Measurements from ENCODE around the gene KCNK4.

KCNK4 gene

GRCh38 chr11:64331569-64332371, 40.7 kb downstream of the KCNK4 start:
- DNase-seq, result no peak

GRCh38 chr11:64333556-64333955, 42.5 kb downstream of the KCNK4 start:
- no peak for DNase-seq

GRCh38 chr11:64334764-64335735, 43.9 kb downstream of the KCNK4 start:
- no peak for DNase-seq

- DNase-seq, result no peak
These were observed 46.6 kb downstream of the KCNK4 start for GRCh38 chr11:64337538-64338249.

GRCh38 chr11:64338716-64339115, 47.6 kb downstream of the KCNK4 start:
- DNase-seq, result no peak

GRCh38 chr11:64339286-64339685, 48.2 kb downstream of the KCNK4 start:
- DNase-seq, result no peak

GRCh38 chr11:64339754-64340408, 48.8 kb downstream of the KCNK4 start, which contains the start of gene CCDC88B:
Gene CCDC88B, plus strand, starts transcription at chr11:64340204. Its CDS starts 63 bp downstream, at chr11:64340267.
- DNase-seq, result no peak

GRCh38 chr11:64340671-64341335, 49.7 kb downstream of the KCNK4 start:
- no peak for DNase-seq

- DNase-seq, result no peak
These were observed 50.3 kb downstream of the KCNK4 start for GRCh38 chr11:64341429-64341828.

GRCh38 chr11:64341851-64342791, 51.0 kb downstream of the KCNK4 start:
- DNase-seq, result peak; percentile 13

- DNase-seq, result no peak
These were observed 52.0 kb downstream of the KCNK4 start for GRCh38 chr11:64342869-64343745.

- DNase-seq, result no peak
These were observed 52.9 kb downstream of the KCNK4 start for GRCh38 chr11:64343767-64344559.

GRCh38 chr11:64344787-64345186, 53.7 kb downstream of the KCNK4 start:
- no peak for DNase-seq

GRCh38 chr11:64347193-64347867, 56.2 kb downstream of the KCNK4 start:
- no peak for DNase-seq

- no peak for DNase-seq
These were observed 57.4 kb downstream of the KCNK4 start for GRCh38 chr11:64348383-64349024.

GRCh38 chr11:64349025-64349387, 57.9 kb downstream of the KCNK4 start:
- DNase-seq, result no peak

- no peak for DNase-seq
These were observed 58.3 kb downstream of the KCNK4 start for GRCh38 chr11:64349404-64349803.
